AG20443 (cell line): ENCODE measurements around the gene GPR65.

Source experiments
- DNase-seq: peaks from one replicate; pipeline ENCODE4 v3.0.0; 2012; ENCODE audit warnings: low spot score, mixed read lengths

The GPR65 gene

GRCh38 chr14:88040146-88040545 is 35.2 kb downstream of the GPR65 start:
- DNase-seq, result no peak

GRCh38 chr14:88043529-88044443 is 38.9 kb downstream of the GPR65 start:
- DNase-seq, result no peak

GRCh38 chr14:88044444-88044758 is 39.5 kb downstream of the GPR65 start:
- no peak for DNase-seq

- no peak for DNase-seq
These were observed 40.0 kb downstream of the GPR65 start for GRCh38 chr14:88044776-88045446.

DNA sequence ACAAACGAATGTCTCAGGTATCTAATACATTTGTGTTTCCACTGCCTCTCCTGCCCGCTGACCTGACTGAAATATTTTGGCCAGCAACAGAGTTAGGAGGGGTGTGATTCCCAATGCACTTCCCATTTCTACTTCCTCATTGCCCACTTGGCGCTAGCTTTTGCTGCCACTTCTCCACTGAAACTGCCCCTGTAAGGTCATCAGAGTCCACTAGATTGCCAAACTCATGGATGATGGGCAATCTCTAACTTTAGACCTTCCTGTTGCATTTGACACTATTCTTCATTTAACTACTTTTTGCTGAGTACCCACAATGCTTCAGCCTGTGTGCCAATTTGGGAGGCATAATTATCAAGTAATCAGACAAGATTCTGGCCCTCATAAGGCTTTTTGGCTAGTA is 40.8 kb downstream of the GPR65 start:
- no peak for DNase-seq

DNA sequence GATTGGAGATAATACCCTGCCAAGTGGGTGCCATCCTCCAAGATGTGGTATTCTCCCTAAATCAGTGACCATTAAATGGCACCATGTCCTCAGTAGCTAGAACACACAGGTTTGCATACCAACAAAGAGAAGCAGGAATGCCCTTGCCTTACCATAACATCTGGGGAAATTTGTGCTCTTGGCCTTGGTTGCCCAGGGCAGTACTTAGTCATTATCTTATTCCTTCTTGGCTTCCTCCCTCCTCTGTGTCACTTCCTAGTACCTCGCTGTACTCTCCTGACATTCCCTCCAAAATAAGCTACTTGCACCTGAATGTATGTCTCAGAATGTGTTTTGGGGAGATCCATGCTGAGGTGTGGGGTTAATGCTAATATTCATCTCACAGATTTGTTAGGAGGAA is 43.4 kb downstream of the GPR65 start:
- DNase-seq, result no peak

- no peak for DNase-seq
These were observed 44.3 kb downstream of the GPR65 start for GRCh38 chr14:88049266-88049665.

DNA sequence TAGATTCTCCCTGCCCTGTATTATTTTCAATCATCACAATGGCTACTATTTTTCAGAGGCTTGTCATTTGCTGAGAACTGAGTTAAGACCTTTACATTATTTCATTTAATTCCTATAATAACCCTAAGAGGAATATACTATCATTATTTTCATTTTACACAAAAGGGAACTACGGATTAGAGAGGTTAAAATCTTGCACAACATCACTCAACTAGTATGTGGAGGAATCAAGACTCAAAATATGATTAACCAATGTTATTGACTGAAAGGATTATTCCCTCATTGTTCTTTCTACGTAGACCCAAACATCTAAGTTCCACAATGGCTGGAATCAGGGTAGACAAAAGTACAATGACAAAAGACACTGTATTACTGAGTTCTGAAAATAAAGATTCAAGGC is 45.0 kb downstream of the GPR65 start:
- no peak for DNase-seq

DNA sequence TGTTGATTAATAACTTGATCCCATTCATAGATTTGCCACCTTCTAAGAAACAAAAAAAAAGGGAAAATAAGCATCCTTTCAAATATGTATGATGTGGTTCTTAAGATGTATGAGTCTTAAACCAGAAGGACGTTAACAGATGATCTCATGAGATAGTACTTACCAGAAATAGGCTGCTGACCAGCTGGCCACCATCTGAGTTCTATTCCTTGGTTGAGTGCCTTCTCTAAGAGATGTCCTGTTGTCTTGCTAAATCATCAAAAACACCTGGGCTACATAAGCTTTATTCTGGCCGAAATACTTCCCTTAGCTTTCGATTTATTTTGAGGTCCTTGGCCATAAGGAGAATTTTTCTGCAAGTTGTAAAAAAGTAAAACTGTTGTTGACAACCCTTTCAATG is 55.6 kb downstream of the GPR65 start:
- no peak for DNase-seq

GRCh38 chr14:88063811-88064210 is 58.9 kb downstream of the GPR65 start:
- DNase-seq, result no peak
